ENCODE results near the gene MAGI2.

GRCh38 chr7:78993341-78993740, 460.1 kb downstream of the MAGI2 start:
- TF ChIP-seq, protein P1, sequence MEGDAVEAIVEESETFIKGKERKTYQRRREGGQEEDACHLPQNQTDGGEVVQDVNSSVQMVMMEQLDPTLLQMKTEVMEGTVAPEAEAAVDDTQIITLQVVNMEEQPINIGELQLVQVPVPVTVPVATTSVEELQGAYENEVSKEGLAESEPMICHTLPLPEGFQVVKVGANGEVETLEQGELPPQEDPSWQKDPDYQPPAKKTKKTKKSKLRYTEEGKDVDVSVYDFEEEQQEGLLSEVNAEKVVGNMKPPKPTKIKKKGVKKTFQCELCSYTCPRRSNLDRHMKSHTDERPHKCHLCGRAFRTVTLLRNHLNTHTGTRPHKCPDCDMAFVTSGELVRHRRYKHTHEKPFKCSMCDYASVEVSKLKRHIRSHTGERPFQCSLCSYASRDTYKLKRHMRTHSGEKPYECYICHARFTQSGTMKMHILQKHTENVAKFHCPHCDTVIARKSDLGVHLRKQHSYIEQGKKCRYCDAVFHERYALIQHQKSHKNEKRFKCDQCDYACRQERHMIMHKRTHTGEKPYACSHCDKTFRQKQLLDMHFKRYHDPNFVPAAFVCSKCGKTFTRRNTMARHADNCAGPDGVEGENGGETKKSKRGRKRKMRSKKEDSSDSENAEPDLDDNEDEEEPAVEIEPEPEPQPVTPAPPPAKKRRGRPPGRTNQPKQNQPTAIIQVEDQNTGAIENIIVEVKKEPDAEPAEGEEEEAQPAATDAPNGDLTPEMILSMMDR (IDR thresholded peaks at IDR 0.05; ENCODE audit: insufficient read depth, low read depth, low read length) = no peak
- no peak for TF ChIP-seq EZH2 (IDR thresholded peaks at IDR 0.05; ENCODE audit: insufficient read depth, low read length)

Measured in astrocyte (in vitro differentiated cells and primary cell).